H1 (cell line): ENCODE results near the gene YWHAE. TPM values are rescaled to one million over a fixed set of nuclear protein-coding genes. Genes with fewer than 3 reads are reported as not detected.

Source experiments
- CTCF ChIA-PET: fragments of 300-600 bp; sonication (Branson Sonifier 250); formaldehyde crosslinking; loops from one replicate; lab custom pipeline; 2021; ENCODE audit not compliant: partially characterized antibody; lab: Charles Lee
- POLR2A ChIA-PET: fragments of 300-600 bp; sonication (Branson Sonifier 250); formaldehyde crosslinking; loops from one replicate; lab custom pipeline; 2021; ENCODE audit warnings: inconsistent platforms; ENCODE audit not compliant: partially characterized antibody; lab: Charles Lee
- DNase-seq, 2 experiments: peaks; one replicate each; pipeline versions ENCODE4 v3.0.0 to v3.0.0-alpha.2; 2010 to 2022; ENCODE audit warnings: low spot score in 2 of 2, low read depth in 1 of 2, mixed read lengths in 1 of 2
- FAIRE-seq: peaks from 2 replicates; lab custom pipeline; 2011; peaks lifted over from hg19 to GRCh38; lab: Jason Lieb, UNC
- H2AFZ ChIP-seq: 2 replicates; pipeline ENCODE4 v1.8.1; 2012; ENCODE audit warnings: low read length, inconsistent platforms
- H2AK5ac ChIP-seq: 2 replicates; pipeline ENCODE4 v1.6.1; 2013; ENCODE audit warnings: low read depth, low read length
- H2BK120ac ChIP-seq: replicated peaks from 2 replicates; pipeline ENCODE3; 2013; ENCODE audit warnings: low read depth, low read length, inconsistent platforms
- H2BK12ac ChIP-seq: 2 replicates; pipeline ENCODE4 v1.6.1; 2013; ENCODE audit warnings: low read depth, low read length
- H2BK15ac ChIP-seq: 2 replicates; pipeline ENCODE4 v1.6.1; 2013; ENCODE audit warnings: low read length
- H2BK20ac ChIP-seq: 2 replicates; pipeline ENCODE4 v1.6.1; 2013; ENCODE audit warnings: low read length
- H2BK5ac ChIP-seq: 2 replicates; pipeline ENCODE4 v1.6.1; 2013; ENCODE audit warnings: low read depth, low read length
- H3K14ac ChIP-seq: 2 replicates; pipeline ENCODE4 v1.6.1; 2013; ENCODE audit warnings: inconsistent platforms; ENCODE audit not compliant: insufficient read length
- H3K18ac ChIP-seq: 2 replicates; pipeline ENCODE4 v1.6.1; 2013; ENCODE audit warnings: low read length; ENCODE audit errors: extremely low read depth
- H3K23ac ChIP-seq: 2 replicates; pipeline ENCODE4 v1.6.1; 2013; ENCODE audit warnings: inconsistent platforms; ENCODE audit not compliant: insufficient read length
- H3K23me2 ChIP-seq: 2 replicates; pipeline ENCODE4 v1.6.1; 2013; ENCODE audit warnings: low read depth, low read length
- H3K27ac ChIP-seq: 2 replicates; pipeline ENCODE4 v1.6.1; 2011; ENCODE audit warnings: low read depth, low read length, inconsistent platforms
- H3K27me3 ChIP-seq, 4 experiments: replicated peaks in 1 of 4; 1 replicate in 1 of 4; 2 replicates in 3 of 4; pipeline versions ENCODE4 v1.6.1 to v1.8.1; 2011 to 2013; ENCODE audit warnings: low read length in 3 of 4, mild to moderate bottlenecking in 3 of 4, inconsistent platforms in 2 of 4, mixed read lengths in 2 of 4, moderate library complexity in 1 of 4; ENCODE audit not compliant: control insufficient read depth in 3 of 4, insufficient read depth in 3 of 4; ENCODE audit errors: extremely low read depth in 1 of 4
- H3K36me3 ChIP-seq, 4 experiments: 2 replicates each; pipeline versions ENCODE4 v1.6.1 to v1.8.1; 2011 to 2013; ENCODE audit warnings: mild to moderate bottlenecking in 4 of 4, low read length in 3 of 4, moderate library complexity in 2 of 4, control low read depth in 1 of 4, inconsistent platforms in 1 of 4; ENCODE audit not compliant: insufficient read depth in 4 of 4, control insufficient read depth in 2 of 4
- H3K4ac ChIP-seq: replicated peaks from 2 replicates; pipeline ENCODE3; 2013; ENCODE audit warnings: low read length, low read depth, mixed read lengths, inconsistent platforms; ENCODE audit not compliant: insufficient read length
- H3K4me1 ChIP-seq, 4 experiments: replicated peaks in 1 of 4; 1 replicate in 1 of 4; 2 replicates in 3 of 4; pipeline versions ENCODE4 v1.6.1 to v1.8.1; 2011 to 2013; ENCODE audit warnings: low read length in 3 of 4, inconsistent platforms in 2 of 4, mixed read lengths in 1 of 4; ENCODE audit not compliant: insufficient read depth in 4 of 4, control insufficient read depth in 3 of 4
- H3K4me2 ChIP-seq, 2 experiments: 2 replicates each; pipeline versions ENCODE4 v1.6.1 to v1.8.1; 2011 to 2013; ENCODE audit warnings: low read depth in 2 of 2, low read length in 2 of 2, control low read depth in 1 of 2, inconsistent platforms in 1 of 2, mild to moderate bottlenecking in 1 of 2; ENCODE audit not compliant: insufficient read depth in 1 of 2
- H3K4me3 ChIP-seq, 4 experiments: fragments of 200-600, 300-600 bp in 1 of 4; sonication (generic), shearing (Covaris generic), sonication (Bioruptor Twin) in 1 of 4; 2 replicates each; pipeline versions ENCODE4 v1.5.1 to v1.8.1; 2011 to 2016; ENCODE audit warnings: low read length in 4 of 4, low read depth in 3 of 4, control low read depth in 2 of 4, inconsistent platforms in 2 of 4, mild to moderate bottlenecking in 2 of 4, mixed read lengths in 1 of 4, moderate library complexity in 1 of 4; ENCODE audit not compliant: insufficient read depth in 2 of 4; ENCODE audit errors: extremely low read depth in 1 of 4
- H3K56ac ChIP-seq: replicated peaks from 2 replicates; pipeline ENCODE3; 2013; ENCODE audit warnings: low read depth, mild to moderate bottlenecking, mixed read lengths, low read length, inconsistent platforms; ENCODE audit not compliant: insufficient read length
- H3K79me1 ChIP-seq: 2 replicates; pipeline ENCODE4 v1.6.1; 2013; ENCODE audit warnings: low read depth, low read length, control low read depth
- H3K79me2 ChIP-seq, 2 experiments: 2 replicates each; pipeline versions ENCODE4 v1.6.1 to v1.8.1; 2012 to 2013; ENCODE audit warnings: low read length in 2 of 2, mild to moderate bottlenecking in 2 of 2, inconsistent platforms in 1 of 2; ENCODE audit not compliant: insufficient read depth in 2 of 2, control insufficient read depth in 1 of 2
- H3K9ac ChIP-seq, 4 experiments: replicated peaks in 1 of 4; 1 replicate in 1 of 4; 2 replicates in 3 of 4; pipeline versions ENCODE4 v1.6.1 to v1.8.1; 2011 to 2013; ENCODE audit warnings: low read depth in 3 of 4, low read length in 3 of 4, control low read depth in 2 of 4, mild to moderate bottlenecking in 2 of 4, moderate library complexity in 2 of 4, inconsistent platforms in 1 of 4; ENCODE audit errors: extremely low read depth in 1 of 4
- H3K9me3 ChIP-seq, 2 experiments: 2 replicates each; pipeline versions ENCODE4 v1.6.1 to v1.8.1; 2012 to 2013; ENCODE audit warnings: mild to moderate bottlenecking in 2 of 2, moderate library complexity in 2 of 2, control low read depth in 1 of 2, inconsistent platforms in 1 of 2, low read depth in 1 of 2, low read length in 1 of 2, mixed read lengths in 1 of 2; ENCODE audit not compliant: insufficient read depth in 2 of 2
- H4K20me1 ChIP-seq, 2 experiments: replicated peaks in 1 of 2; 2 replicates each; pipeline versions ENCODE3 to v1.8.1; 2011 to 2013; ENCODE audit warnings: inconsistent platforms in 2 of 2, low read length in 2 of 2, mild to moderate bottlenecking in 1 of 2; ENCODE audit not compliant: insufficient read depth in 2 of 2, control insufficient read depth in 1 of 2
- H4K5ac ChIP-seq: 2 replicates; pipeline ENCODE4 v1.6.1; 2013; ENCODE audit warnings: low read length, low read depth, mixed read lengths, inconsistent platforms; ENCODE audit not compliant: insufficient read length
- H4K8ac ChIP-seq: 2 replicates; pipeline ENCODE4 v1.8.0; 2013; ENCODE audit warnings: mild to moderate bottlenecking, moderate library complexity, low read length, inconsistent platforms; ENCODE audit not compliant: insufficient read depth; ENCODE audit errors: extremely low read depth
- H4K91ac ChIP-seq: replicated peaks from 2 replicates; pipeline ENCODE3; 2013; ENCODE audit warnings: low read length, mixed read lengths, inconsistent platforms; ENCODE audit not compliant: insufficient read length
- BACH1 ChIP-seq: IDR thresholded peaks from 2 replicates; pipeline ENCODE4 v1.6.1; 2012; ENCODE audit warnings: low read length, improper control_type of control experiment
- BRCA1 ChIP-seq: IDR thresholded peaks from 2 replicates; pipeline ENCODE4 v1.6.1; 2012; ENCODE audit warnings: low read depth, low read length, improper control_type of control experiment
- CBX5 ChIP-seq: fragments of 300-800, 300-1000 bp; sonication (generic); IDR thresholded peaks from 2 replicates; pipeline ENCODE4 v1.7.1; 2016; ENCODE audit warnings: antibody characterized with exemption, low read length, low read depth
- CHD1 ChIP-seq: IDR thresholded peaks from 2 replicates; pipeline ENCODE4 v1.6.1; 2012; ENCODE audit warnings: low read depth, low read length, improper control_type of control experiment
- CREB1 ChIP-seq: IDR thresholded peaks from 2 replicates; pipeline ENCODE4 v1.6.1; 2012; ENCODE audit warnings: inconsistent platforms
- JUND ChIP-seq: IDR thresholded peaks from 2 replicates; pipeline ENCODE4 v1.6.1; 2011; ENCODE audit warnings: mild to moderate bottlenecking, improper control_type of control experiment, low read length
- KDM4A ChIP-seq: IDR thresholded peaks from one replicate; pipeline ENCODE4 v1.7.1; 2012; ENCODE audit warnings: low read depth, mild to moderate bottlenecking, moderate library complexity, low read length, inconsistent platforms; ENCODE audit not compliant: severe bottlenecking
- MAX ChIP-seq: IDR thresholded peaks from 2 replicates; pipeline ENCODE4 v1.6.1; 2012; ENCODE audit warnings: inconsistent platforms
- SIN3A ChIP-seq, 2 experiments: IDR thresholded peaks in 1 of 2; conservative IDR thresholded peaks in 1 of 2; 2 replicates each; pipeline ENCODE4 v1.6.1; 2011 to 2012; ENCODE audit warnings: low read length in 2 of 2, improper control_type of control experiment in 1 of 2, low read depth in 1 of 2, mild to moderate bottlenecking in 1 of 2
- TBP ChIP-seq: IDR thresholded peaks from 2 replicates; pipeline ENCODE4 v1.6.1; 2011; ENCODE audit warnings: low read depth, low read length, improper control_type of control experiment
- YY1 ChIP-seq: IDR thresholded peaks from 2 replicates; pipeline ENCODE4 v1.6.1; 2011; ENCODE audit warnings: low read depth, mild to moderate bottlenecking, low read length
- WGBS, 2 experiments: shearing (Covaris generic) in 1 of 2; methylation state at CpG; one replicate each; pipeline versions ENCODE4 v1.1.6 to v1.1.7; 2013 to 2015; ENCODE audit warnings: low lambda C conversion rate in 2 of 2, mixed read lengths in 2 of 2, inconsistent platforms in 1 of 2, low coverage in 1 of 2, missing lambda C conversion rate in 1 of 2; ENCODE audit not compliant: insufficient replicate concordance in 2 of 2, insufficient coverage in 1 of 2, insufficient read length in 1 of 2; ENCODE audit errors: extremely low coverage in 1 of 2, missing lambda C conversion rate in 1 of 2; 5-methylcytosine and 5-hydroxymethylcytosine counted together
- polyA plus RNA-seq, 7 experiments: library from polyadenylated mRNA; depleted of rRNA in 3 of 7; stranded (reverse) in 5 of 7; unstranded in 2 of 7; fragments of >200 nt in 5 of 7; fragments of 200-250 nt in 2 of 7; gene quantifications; 1 replicate in 5 of 7; 2 replicates in 1 of 7; 4 replicates in 1 of 7; pipeline versions ENCODE4 v1.2.1 to v1.2.3, GENCODE V29; 2011 to 2013; ENCODE audit warnings: missing spikeins in 2 of 7, mixed read lengths in 2 of 7
- total RNA-seq: library from RNA; stranded (reverse); fragmentation: NEBNext Ultra II Directional; extraction: Animal tissue kit (Norgen Biotek cat#: 25700); gene quantifications from 2 replicates; pipeline ENCODE4 v1.2.1, GENCODE V29; 2021
- TF ChIP-seq, protein P1 (sequence below), 3 experiments: IDR thresholded peaks; 1 replicate in 2 of 3; 2 replicates in 1 of 3; pipeline versions ENCODE4 v1.5.1 to v1.6.1; 2011; ENCODE audit warnings: low read length in 3 of 3, mild to moderate bottlenecking in 3 of 3, inconsistent platforms in 2 of 3, low read depth in 1 of 3, moderate library complexity in 1 of 3; ENCODE audit not compliant: insufficient read depth in 1 of 3; ENCODE audit errors: control extremely low read depth in 1 of 3

Gene YWHAE
- total and polyA plus RNA-seq, 2 of the 8 experiments (the other 6 are each of a cell fraction or from before 2014, with no cell fraction given), result 559 to 1,186 TPM

DNA sequence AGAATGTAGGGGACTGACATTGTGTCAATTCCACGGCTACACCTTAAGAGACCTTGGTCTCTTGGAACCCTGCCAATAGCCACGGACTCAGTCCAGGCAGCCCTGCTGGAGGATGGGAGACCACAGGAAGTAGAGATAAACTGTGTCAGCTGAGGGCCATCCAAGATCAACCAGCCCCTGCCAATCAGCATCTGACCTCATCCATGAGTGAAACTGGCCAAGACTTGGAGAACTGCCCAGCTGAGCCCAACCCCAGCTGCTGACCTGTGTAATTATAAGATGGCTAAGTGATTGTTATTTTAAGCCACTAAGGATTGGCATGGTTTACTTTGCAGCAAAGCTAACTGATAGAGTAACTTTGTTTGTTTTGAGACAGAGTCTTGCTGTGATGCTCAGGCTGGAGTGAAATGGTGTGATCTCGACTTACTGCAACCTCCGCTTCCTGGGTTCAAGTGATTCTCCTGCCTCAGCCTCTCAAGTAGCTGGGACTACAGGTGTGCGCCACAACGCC, 13.3 kb upstream of the YWHAE start:
- Histone ChIP-seq H2BK12ac (no peak overlapping the region), H2AFZ (no peak overlapping the region), H3K23ac (no peak overlapping the region), H2BK20ac (no peak overlapping the region), H3K56ac (no peak overlapping the region), H4K5ac (no peak overlapping the region), H3K79me1 (no peaks in the 10 kb centered on the region), H3K27ac (no peak overlapping the region), H3K18ac (no peak overlapping the region), H2BK120ac (no peak overlapping the region), H3K27me3 (no peaks in the 10 kb centered on the region), H3K4me3 (no peak overlapping the region), H3K36me3 (no peaks in the 10 kb centered on the region), H2BK15ac (no peak overlapping the region), H3K9ac (no peak overlapping the region), H4K8ac (no peak overlapping the region), H3K79me2 (no peaks in the 10 kb centered on the region), H3K23me2 (no peaks in the 10 kb centered on the region; the same call in 1 of the 2 replicates), H4K20me1 (peaks cover 0 to 1% of the 10 kb centered on the region in 2 experiments), H3K4me2 (no peak overlapping the region), H4K91ac (no peak overlapping the region), H3K4me1 (no peaks in the 10 kb centered on the region), H2BK5ac (no peak overlapping the region), H2AK5ac (no peak overlapping the region), H3K9me3 (no peaks in the 10 kb centered on the region), H3K4ac (no peak overlapping the region), H3K14ac (no peak overlapping the region)
- CTCF ChIA-PET, result interaction anchor here (0.6 to 2.5 kb wide), 5 partner anchors 9 to 154 kb away, joined by 3 to 6 read pairs (median 5); partner anchors contain the start of gene INPP5K
- WGBS, 2 experiments, result 94% methylated on average over 4 of the region's 6 CpGs; no CpG with 5 or more reads in 1 of the 2 experiments
- no peak for DNase-seq
- no peak for FAIRE-seq
- POLR2A ChIA-PET, result interaction anchor here (1.4 to 2.8 kb wide), 8 partner anchors 9 to 41 kb away, joined by 3 to 16 read pairs (median 4); partner anchors contain the start of gene YWHAE
- TF ChIP-seq CHD1 (no peak), MAX (no peak), BRCA1 (no peak), CREB1 (no peak), JUND (no peak), SIN3A (conservative IDR thresholded peaks at IDR 0.05 in 1 of 2, IDR thresholded peaks at IDR 0.05 in 1 of 2; ENCODE audit: low read depth in 1 of 2, low read length in 2 of 2) (no peak), YY1 (no peak), TBP (no peak), CBX5 (no peak), KDM4A (no peak), BACH1 (no peak)
- TF ChIP-seq, protein P1, sequence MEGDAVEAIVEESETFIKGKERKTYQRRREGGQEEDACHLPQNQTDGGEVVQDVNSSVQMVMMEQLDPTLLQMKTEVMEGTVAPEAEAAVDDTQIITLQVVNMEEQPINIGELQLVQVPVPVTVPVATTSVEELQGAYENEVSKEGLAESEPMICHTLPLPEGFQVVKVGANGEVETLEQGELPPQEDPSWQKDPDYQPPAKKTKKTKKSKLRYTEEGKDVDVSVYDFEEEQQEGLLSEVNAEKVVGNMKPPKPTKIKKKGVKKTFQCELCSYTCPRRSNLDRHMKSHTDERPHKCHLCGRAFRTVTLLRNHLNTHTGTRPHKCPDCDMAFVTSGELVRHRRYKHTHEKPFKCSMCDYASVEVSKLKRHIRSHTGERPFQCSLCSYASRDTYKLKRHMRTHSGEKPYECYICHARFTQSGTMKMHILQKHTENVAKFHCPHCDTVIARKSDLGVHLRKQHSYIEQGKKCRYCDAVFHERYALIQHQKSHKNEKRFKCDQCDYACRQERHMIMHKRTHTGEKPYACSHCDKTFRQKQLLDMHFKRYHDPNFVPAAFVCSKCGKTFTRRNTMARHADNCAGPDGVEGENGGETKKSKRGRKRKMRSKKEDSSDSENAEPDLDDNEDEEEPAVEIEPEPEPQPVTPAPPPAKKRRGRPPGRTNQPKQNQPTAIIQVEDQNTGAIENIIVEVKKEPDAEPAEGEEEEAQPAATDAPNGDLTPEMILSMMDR (IDR thresholded peaks at IDR 0.05; ENCODE audit: control extremely low read depth in 1 of 3, insufficient read depth in 1 of 3, low read depth in 1 of 3, low read length in 3 of 3), result no peak
